Activated T-cell treated with anti-CD3 and anti-CD28 coated beads, Interleukin-2, amount 50 U/mL, for 72 hours (primary cell): Measurements from ENCODE around the gene ACOX3. TPM values are rescaled to one million over a fixed set of nuclear protein-coding genes. Genes with fewer than 3 reads are reported as not detected.
"Not testable (repeated sequence)": the region's sequence is repeated elsewhere in the genome, so short reads cannot be mapped to it uniquely, and the experiment has no call there.

Source experiments
- ATAC-seq, 2 donors: fragments of 150-1000 bp; cut with Tn5 transposase; replicated peaks in 1 of 2; 2 replicates each; pipeline ENCODE4 v1.10.0; 2021; ENCODE audit warnings: moderate library complexity in 2 of 2, mild to moderate bottlenecking in 1 of 2
- DNase-seq, 2 donors: peaks; one replicate each; pipeline ENCODE4 v3.0.0; 2021 to 2022; ENCODE audit warnings: mixed read lengths in 1 of 2
- H3K27ac Mint-ChIP-seq: one replicate; pipeline ENCODE4 v1.8.0; 2022; ENCODE audit warnings: mild to moderate bottlenecking, moderate library complexity, mixed read lengths
- H3K27me3 Mint-ChIP-seq: one replicate; pipeline ENCODE4 v1.8.0; 2022; ENCODE audit warnings: low read depth, mixed read lengths
- H3K36me3 Mint-ChIP-seq, 2 donors: one replicate each; pipeline ENCODE4 v1.8.0; 2022; ENCODE audit warnings: mixed read lengths in 2 of 2, mild to moderate bottlenecking in 1 of 2; ENCODE audit not compliant: insufficient read depth in 2 of 2
- H3K4me1 Mint-ChIP-seq: one replicate; pipeline ENCODE4 v1.8.0; 2022; ENCODE audit warnings: low read depth, mixed read lengths
- H3K4me3 Mint-ChIP-seq, 2 donors: one replicate each; pipeline ENCODE4 v1.8.0; 2022; ENCODE audit warnings: mild to moderate bottlenecking in 2 of 2, mixed read lengths in 2 of 2, moderate library complexity in 2 of 2
- H3K9me3 Mint-ChIP-seq, 2 donors: one replicate each; pipeline ENCODE4 v1.8.0; 2022; ENCODE audit warnings: mixed read lengths in 2 of 2
- total RNA-seq, 2 donors: library from RNA; stranded (reverse); gene quantifications; one replicate each; pipeline ENCODE4 v1.2.3, GENCODE V29; 2022

The ACOX3 gene
- total RNA-seq, 2 donors from 2014 or later, result 22.2 to 31.2 TPM

DNA sequence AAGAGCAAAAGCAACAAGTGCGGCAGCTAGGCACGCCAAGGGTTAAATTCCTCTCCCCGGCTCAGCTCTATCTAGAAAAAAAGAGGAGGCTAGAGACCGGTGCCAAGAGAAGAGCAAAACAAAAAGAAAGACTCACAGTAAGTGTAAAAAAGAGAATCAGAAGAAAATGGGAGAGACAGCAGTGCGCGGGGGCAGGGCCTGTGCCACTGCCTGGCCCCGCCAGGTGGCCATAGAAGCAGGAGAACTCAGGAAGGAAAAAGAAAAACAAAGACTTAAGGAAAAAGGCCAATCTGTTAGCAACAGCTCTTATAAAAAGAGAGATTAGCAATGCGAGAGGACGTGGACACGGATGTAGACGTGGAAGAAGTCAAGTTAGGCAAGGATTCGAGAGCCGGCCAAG is 3.2 kb downstream of the ACOX3 start:
- ATAC-seq (no peak), DNase-seq (no peak)
- Mint-ChIP-seq H3K4me3 (peak overlapping the region in 1 of 2 donors; percentile 46), H3K27me3 (no peaks in the 10 kb centered on the region), H3K9me3 (no peaks in the 10 kb centered on the region), H3K27ac (peak overlapping the region; percentile 80), H3K36me3 (peaks cover 5 to 8% of the 10 kb centered on the region in 2 donors), H3K4me1 (peaks cover 65% of the 10 kb centered on the region)

DNA sequence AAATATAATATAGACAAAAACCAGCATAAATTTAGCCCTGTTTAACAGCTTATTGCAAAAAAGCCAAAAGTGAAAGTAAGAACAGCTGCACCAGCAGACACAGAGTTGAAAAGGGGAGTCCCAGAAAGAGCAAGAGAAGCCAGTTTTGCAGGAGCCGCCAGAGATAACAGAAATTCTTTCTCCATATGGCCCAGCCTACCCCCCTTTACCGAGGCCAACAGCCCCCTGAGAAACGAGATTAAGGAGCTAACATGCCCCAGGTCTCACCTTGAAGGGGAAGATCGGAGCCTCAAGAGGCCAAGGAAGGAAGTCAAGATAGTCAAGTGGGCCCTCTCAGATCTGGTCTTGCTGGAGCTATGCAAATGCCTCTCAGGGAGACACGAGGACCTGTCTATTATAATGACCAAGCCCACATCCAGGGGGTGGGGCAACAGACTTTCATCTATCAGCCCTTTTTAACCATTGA is 4.8 kb downstream of the ACOX3 start:
- Mint-ChIP-seq H3K9me3 (no peaks in the 10 kb centered on the region), H3K27ac (peak overlapping the region; percentile 18), H3K4me3 (peak overlapping the region; percentile 72 to 80), H3K27me3 (no peaks in the 10 kb centered on the region), H3K36me3 (peaks cover 5 to 8% of the 10 kb centered on the region in 2 donors), H3K4me1 (peaks cover 53% of the 10 kb centered on the region)
- DNase-seq (peak; percentile 31 to 52), ATAC-seq (peak; percentile 40 to 43)

DNA sequence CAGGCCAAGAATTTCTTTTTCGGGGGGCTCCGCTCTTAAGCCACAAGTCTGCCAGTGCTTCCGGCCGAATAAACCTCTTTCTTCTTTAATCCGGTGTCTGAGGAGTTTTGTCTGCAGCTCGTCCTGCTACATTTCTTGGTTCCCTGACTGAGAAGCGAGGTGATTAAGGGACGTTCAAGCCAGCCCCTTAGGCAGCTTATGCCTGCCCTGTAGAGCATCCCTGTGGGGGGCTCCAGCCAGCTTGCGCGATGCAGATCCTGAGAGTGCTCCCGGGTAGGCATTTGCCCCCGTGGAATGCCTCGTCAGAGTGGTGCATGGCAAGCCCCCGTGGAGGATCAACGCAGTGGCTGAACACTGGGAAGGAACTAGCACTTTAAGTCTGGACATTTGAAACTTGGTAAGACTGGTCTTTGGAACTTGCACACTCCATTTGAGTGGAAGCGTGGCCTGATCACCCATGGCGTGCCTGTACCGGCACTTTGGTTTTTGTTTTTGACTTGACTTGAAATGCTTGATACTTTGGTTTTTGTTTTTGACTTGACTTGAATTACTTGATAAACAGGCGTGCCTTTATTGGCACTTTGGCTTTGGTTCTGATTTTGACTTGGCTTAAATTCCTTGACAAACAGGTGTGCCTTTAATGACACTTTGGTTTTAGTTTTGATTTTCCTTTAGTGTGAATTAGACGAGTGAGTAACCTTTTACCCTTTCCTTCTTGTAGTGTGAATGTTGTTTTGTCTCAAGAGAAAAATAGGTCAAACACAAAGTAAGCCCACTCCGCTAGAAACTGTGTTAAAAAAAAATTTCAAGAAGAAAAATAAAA is 6.1 kb downstream of the ACOX3 start:
- Mint-ChIP-seq H3K27ac (peak overlapping the region; percentile 18), H3K9me3 (no peaks in the 10 kb centered on the region), H3K36me3 (no peaks in the 10 kb centered on the region), H3K4me1 (peaks cover 46% of the 10 kb centered on the region), H3K4me3 (peak overlapping the region in 1 of 2 donors; percentile 72), H3K27me3 (no peaks in the 10 kb centered on the region)
- no peak for DNase-seq
- no peak for ATAC-seq

DNA sequence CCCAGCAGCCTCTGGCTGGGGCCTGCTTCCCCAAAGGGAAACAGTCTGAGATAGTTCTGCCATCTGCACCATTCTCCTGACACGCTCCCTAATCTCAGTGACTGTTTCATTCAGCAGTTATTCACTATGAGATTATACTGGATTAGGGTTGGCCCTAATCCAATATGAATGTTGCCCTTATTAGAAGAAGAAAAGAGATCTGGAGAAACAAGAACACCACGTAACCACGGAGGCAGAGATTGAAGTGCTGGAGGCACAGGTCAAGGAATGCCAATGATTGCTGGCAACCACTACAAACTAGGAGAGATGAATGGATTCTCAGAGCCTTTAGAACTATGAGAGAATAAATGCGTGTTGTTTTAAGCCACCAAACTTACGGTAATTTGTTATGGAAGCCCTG is 7.4 kb downstream of the ACOX3 start:
- Mint-ChIP-seq H3K27ac (no peak overlapping the region), H3K36me3 (peaks cover 0 to 3% of the 10 kb centered on the region in 2 donors), H3K4me3 (no peak overlapping the region), H3K4me1 (peaks cover 43% of the 10 kb centered on the region), H3K27me3 (no peaks in the 10 kb centered on the region), H3K9me3 (no peaks in the 10 kb centered on the region)
- DNase-seq (no peak), ATAC-seq (no peak)

DNA sequence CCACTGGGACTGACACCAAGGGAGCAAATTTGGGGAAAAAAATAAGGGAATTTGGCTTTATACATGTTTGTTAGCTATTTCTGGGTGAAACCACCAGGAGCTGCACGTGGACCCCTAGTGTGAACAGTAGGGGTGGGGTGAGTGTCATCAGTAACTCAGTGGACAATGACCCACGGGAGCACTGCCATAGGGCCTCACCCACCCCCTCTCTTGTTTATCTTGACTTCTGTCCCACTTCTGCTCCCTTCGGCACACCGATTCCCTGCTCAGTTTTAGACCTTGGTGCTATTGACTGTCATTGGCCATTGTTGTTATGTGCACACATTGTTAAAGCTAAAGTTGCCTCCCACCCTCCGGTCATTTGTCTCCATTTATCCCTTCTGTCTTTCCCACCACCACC is 9.0 kb downstream of the ACOX3 start:
- DNase-seq (no peak), ATAC-seq (no peak)
- Mint-ChIP-seq H3K4me3 (no peak overlapping the region), H3K36me3 (peaks cover 0 to 5% of the 10 kb centered on the region in 2 donors), H3K9me3 (no peaks in the 10 kb centered on the region), H3K27me3 (no peaks in the 10 kb centered on the region), H3K4me1 (peaks cover 40% of the 10 kb centered on the region), H3K27ac (no peak overlapping the region)

DNA sequence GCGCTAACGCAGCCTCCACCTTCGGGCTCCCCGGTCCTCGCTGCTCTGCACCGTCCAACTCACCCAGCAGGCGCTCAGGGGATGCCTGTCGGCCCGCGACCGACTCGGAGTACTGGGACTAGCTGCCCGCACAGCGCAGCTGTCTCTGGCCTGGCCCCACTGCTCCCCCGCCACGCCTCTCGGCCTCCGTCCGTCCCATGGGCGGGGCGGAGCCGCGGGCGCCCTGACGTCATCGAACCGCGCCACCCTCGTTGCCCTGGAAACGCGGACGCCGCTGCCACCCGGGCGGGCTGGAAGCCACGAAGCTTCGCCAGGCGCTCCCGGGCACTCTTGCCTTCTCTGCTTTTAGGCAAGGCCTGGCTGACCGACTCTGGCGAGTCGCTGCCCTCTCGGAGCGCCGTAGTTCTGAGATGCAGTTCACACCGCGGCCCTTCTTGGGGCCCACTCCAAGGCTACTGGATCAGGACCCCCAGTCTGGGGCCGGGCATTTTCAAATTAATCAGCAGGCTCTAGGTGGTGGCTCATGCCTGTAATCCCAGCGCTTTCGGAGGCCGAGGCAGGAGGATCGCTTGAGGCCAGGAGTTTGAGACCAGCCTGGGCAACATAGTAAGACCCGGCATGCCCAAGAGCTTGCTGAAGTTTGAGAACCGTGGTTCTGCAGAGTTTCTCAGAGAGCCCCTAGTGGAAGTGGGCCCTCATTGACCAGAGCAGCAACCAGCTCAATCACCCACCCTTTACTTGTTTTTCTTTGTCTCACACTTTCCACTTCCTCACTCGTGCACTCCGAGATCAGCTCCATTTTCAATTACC is 12.0 kb downstream of the ACOX3 start:
- ATAC-seq (peak; percentile 98 to 99), DNase-seq (peak; percentile 93 to 97)
- Mint-ChIP-seq H3K4me1 (peaks cover 27% of the 10 kb centered on the region), H3K9me3 (no peaks in the 10 kb centered on the region), H3K36me3 (peaks cover 0 to 5% of the 10 kb centered on the region in 2 donors), H3K4me3 (peak overlapping the region; percentile 98), H3K27ac (peak overlapping the region; percentile 98), H3K27me3 (no peaks in the 10 kb centered on the region)

DNA sequence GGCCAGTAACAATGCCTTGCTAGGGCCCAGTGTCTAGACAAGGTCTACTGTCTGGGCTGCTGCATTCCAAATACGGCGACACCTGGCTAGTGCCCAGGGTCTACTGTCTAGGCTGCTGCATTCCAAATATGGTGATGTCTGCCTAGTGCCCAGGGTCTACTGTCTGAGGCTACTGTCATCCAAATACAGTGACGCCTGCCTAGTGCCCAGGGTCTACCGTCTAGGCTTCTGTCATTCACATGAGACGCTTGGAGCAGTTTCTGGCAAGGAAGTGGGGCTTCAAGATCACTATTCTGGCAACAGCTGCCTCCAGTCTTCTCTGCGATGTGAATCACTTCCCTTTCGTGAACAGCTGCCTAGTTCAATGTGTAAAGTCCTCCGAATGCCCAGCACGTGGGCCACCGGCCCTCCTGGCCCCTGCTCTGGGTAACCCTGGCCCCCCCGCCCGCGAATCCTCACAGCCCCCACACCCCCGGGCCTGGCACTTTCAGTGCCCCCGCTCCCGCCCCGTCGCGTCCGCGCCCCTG is 12.7 kb downstream of the ACOX3 start:
- Mint-ChIP-seq H3K27ac (peak overlapping the region; percentile 98), H3K4me1 (peaks cover 27% of the 10 kb centered on the region), H3K27me3 (no peaks in the 10 kb centered on the region), H3K9me3 (no peaks in the 10 kb centered on the region), H3K36me3 (peaks cover 0 to 5% of the 10 kb centered on the region in 2 donors), H3K4me3 (peak overlapping the region; percentile 98)
- ATAC-seq (peak; percentile 20 to 51), DNase-seq (no peak)

DNA sequence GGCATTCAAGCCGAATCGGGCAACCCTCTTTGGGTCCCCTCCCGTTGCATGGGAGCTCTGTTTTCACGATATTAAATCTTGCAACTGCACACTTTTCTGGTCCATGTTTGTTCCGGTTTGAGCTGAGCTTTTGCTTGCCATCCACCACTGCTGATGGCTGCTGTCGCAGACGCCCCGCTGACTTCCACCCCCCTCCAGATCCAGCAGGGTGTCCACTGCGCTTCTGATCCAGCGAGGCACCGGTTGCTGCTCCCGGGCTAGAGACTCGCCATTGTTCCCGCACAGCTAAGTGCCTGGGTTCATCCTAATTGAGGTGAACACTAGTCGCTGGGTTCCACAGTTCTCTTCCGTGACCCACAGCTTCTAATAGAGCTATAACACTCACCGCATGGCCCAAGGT is 13.3 kb downstream of the ACOX3 start:
- Mint-ChIP-seq H3K27me3 (no peaks in the 10 kb centered on the region), H3K36me3 (peaks cover 0 to 5% of the 10 kb centered on the region in 2 donors), H3K4me1 (peaks cover 27% of the 10 kb centered on the region), H3K9me3 (no peaks in the 10 kb centered on the region), H3K4me3 (peak overlapping the region; percentile 98), H3K27ac (no peak overlapping the region)
- no peak for ATAC-seq
- DNase-seq, result no peak

DNA sequence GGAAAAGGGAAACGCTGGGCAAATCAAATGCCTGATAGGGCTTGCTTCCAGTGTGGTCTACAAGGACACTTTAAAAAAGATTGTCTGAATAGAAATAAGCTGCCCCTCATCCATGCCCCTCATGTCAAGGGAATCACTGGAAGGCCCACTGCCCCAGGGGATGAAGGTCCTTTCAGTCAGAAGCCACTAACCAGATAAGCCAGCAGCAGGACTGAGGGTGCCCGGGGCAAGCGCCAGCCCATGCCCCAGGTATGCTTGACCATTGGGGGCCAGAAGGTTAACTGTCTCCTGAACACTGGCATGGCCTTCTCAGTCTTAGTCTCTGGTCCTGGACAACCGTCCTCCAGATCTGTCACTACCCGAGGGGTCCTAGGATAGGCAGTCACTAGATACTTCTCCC is 17.7 kb downstream of the ACOX3 start:
- H3K9me3 Mint-ChIP-seq, result no peaks in the 10 kb centered on the region
- H3K4me1 Mint-ChIP-seq, result peaks cover 38% of the 10 kb centered on the region
- DNase-seq (no peak), ATAC-seq (no peak)
- H3K36me3 Mint-ChIP-seq, result peaks cover 0 to 5% of the 10 kb centered on the region in 2 donors
- no peaks in the 10 kb centered on the region for H3K27me3 Mint-ChIP-seq
- no peak overlapping the region for H3K4me3 Mint-ChIP-seq
- H3K27ac Mint-ChIP-seq, result no peak overlapping the region

DNA sequence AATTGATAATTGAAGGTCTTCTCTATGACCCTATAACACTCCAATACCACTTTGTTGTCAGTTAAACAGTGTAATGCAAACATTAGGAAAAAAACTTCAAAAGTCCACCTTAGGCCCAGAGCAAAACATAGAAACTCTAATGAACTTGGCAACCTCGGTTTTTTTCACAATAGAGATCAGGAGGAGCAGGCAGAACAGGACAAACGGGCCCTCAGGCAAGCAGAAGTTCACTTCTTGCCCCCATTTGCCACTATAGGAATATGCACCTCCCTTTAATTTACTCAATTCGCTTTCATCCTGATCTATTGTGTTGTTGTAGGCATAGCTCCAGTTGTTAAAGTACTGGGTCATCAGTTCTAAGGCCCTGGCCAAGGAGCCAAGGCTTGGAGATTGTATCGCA is 18.2 kb downstream of the ACOX3 start:
- peaks cover 35% of the 10 kb centered on the region for H3K4me1 Mint-ChIP-seq
- DNase-seq, result no peak
- ATAC-seq, result no peak
- H3K36me3 Mint-ChIP-seq, result peaks cover 0 to 5% of the 10 kb centered on the region in 2 donors
- H3K27ac Mint-ChIP-seq, result peak overlapping the region; percentile 52
- H3K9me3 Mint-ChIP-seq, result no peaks in the 10 kb centered on the region
- no peaks in the 10 kb centered on the region for H3K27me3 Mint-ChIP-seq
- no peak overlapping the region for H3K4me3 Mint-ChIP-seq

DNA sequence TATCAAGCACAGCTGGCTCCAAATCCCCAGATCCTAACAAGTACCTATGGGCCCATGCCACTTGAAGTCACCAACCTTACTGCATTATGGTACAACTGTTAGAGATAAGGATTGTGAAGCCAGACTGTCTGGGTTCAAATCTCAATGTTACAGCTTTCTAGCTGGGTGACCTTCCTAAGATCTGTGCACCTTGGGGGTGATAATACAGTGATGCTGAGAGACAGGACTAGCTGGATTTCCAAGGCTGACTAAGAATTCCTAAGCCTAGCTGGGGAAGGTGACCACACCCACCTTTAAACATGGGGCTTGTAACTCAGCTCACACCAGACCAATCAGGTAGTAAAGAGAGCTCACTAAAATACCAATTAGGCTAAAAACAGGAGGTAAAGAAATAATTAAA is 20.4 kb downstream of the ACOX3 start:
- not testable (repeated sequence) for H3K36me3 Mint-ChIP-seq, H3K27me3 Mint-ChIP-seq, H3K9me3 Mint-ChIP-seq, DNase-seq, ATAC-seq
- Mint-ChIP-seq H3K4me3 (peak overlapping the region in 1 of 2 donors; percentile 33), H3K4me1 (peaks cover 23% of the 10 kb centered on the region), H3K27ac (peak overlapping the region; percentile 76)

DNA sequence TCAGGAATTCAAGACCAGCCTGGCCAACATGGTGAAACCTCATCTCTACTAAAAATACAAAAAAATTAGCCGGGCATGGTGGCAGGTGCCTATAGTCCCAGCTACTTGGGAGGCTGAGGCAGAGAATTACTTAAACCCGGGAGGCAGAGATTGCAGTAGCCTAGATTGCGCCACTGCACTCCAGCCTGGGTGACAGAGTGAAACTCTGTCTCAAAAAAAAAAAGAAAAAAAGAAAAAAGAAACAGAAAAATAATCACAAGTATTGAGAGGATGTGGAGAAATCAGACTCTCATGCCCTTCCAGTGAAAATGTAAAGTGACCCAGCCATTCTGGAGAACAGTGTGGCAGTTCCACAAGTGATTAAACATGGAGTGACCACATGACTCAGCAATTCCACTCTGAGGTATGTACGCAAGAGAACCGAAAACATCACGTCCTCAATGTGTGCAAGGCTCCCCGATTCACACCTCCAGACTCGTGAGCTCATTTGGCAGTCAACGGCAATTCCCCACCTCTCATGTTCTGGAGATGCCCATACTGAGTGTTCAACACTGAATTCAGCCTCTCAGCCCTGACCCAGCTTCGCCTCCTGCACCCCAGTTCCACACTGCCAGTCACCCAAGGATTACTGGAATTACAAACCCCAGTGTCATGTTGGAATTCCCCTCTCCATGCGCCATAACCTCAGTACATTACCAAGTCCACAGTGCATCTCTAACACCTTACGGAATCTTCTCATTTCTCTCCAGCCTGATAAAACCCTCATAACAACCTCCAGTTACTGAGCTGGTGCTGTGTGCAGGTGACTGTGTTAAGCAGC is 21.1 kb downstream of the ACOX3 start:
- Mint-ChIP-seq H3K4me3 (peak overlapping the region in 1 of 2 donors; percentile 33), H3K27me3 (no peaks in the 10 kb centered on the region), H3K9me3 (no peaks in the 10 kb centered on the region), H3K36me3 (peaks cover 3 to 8% of the 10 kb centered on the region in 2 donors), H3K27ac (peak overlapping the region; percentile 76), H3K4me1 (peaks cover 29% of the 10 kb centered on the region)
- ATAC-seq, result peak; percentile 95 to 97
- DNase-seq, result peak; percentile 57 to 78
